ENCODE measurements around the gene PLCZ1. TPM values are rescaled to one million over a fixed set of nuclear protein-coding genes. Genes with fewer than 3 reads are reported as not detected.

The PLCZ1 gene
- total RNA-seq, 2 donors from 2014 or later = not detected

GRCh38 chr12:18658179-18658578 lies 79.6 kb downstream of the PLCZ1 start:
- H3K9me3 ChIP-seq = peaks cover 0 to 31% of the 10 kb centered on the region in 2 donors
- TF ChIP-seq CTCF (IDR thresholded peaks at IDR 0.05) = no peak
- no peak for DNase-seq (ENCODE audit: low spot score)

GRCh38 chr12:18655351-18655750 lies 82.5 kb downstream of the PLCZ1 start:
- Histone ChIP-seq H3K4me3 (no peak overlapping the region), H3K9me3 (peaks cover 0 to 13% of the 10 kb centered on the region in 2 donors), H3K36me3 (no peaks in the 10 kb centered on the region), H3K27me3 (no peaks in the 10 kb centered on the region), H3K27ac (no peak overlapping the region), H3K4me1 (no peaks in the 10 kb centered on the region)
- no peak for DNase-seq (ENCODE audit: low spot score)
- no peak for TF ChIP-seq CTCF (IDR thresholded peaks at IDR 0.05)

More at GRCh38 chr12:18658179-18658578, 79.6 kb downstream of the PLCZ1 start:
- no peak overlapping the region for H3K4me3 ChIP-seq
- H3K36me3 ChIP-seq = no peaks in the 10 kb centered on the region
- no peak overlapping the region for H3K27ac ChIP-seq
- no peaks in the 10 kb centered on the region for H3K27me3 ChIP-seq
- no peaks in the 10 kb centered on the region for H3K4me1 ChIP-seq

- H3K36me3 ChIP-seq = no peaks in the 10 kb centered on the region
- DNase-seq (ENCODE audit: low spot score) = no peak
- no peak overlapping the region for H3K27ac ChIP-seq
- TF ChIP-seq CTCF (IDR thresholded peaks at IDR 0.05) = no peak
- H3K4me1 ChIP-seq = no peaks in the 10 kb centered on the region
- H3K4me3 ChIP-seq = no peak overlapping the region
- H3K9me3 ChIP-seq = peaks cover 0 to 9% of the 10 kb centered on the region in 2 donors
- H3K27me3 ChIP-seq = no peaks in the 10 kb centered on the region
Measured at GRCh38 chr12:18653465-18653864, 84.3 kb downstream of the PLCZ1 start.

- H3K9me3 ChIP-seq = peaks cover 0 to 7% of the 10 kb centered on the region in 2 donors
- H3K27ac ChIP-seq = no peak overlapping the region
Measured at GRCh38 chr12:18652596-18652995, 85.2 kb downstream of the PLCZ1 start.

GRCh38 chr12:18651525-18651924 lies 86.3 kb downstream of the PLCZ1 start:
- Histone ChIP-seq H3K4me3 (no peak overlapping the region), H3K27ac (no peak overlapping the region), H3K36me3 (no peaks in the 10 kb centered on the region), H3K4me1 (no peaks in the 10 kb centered on the region), H3K9me3 (no peaks in the 10 kb centered on the region), H3K27me3 (no peaks in the 10 kb centered on the region)
- no peak for DNase-seq (ENCODE audit: low spot score)
- TF ChIP-seq CTCF (IDR thresholded peaks at IDR 0.05) = no peak

More at GRCh38 chr12:18652596-18652995, 85.2 kb downstream of the PLCZ1 start:
- Histone ChIP-seq H3K4me1 (no peaks in the 10 kb centered on the region), H3K27me3 (no peaks in the 10 kb centered on the region), H3K4me3 (no peak overlapping the region), H3K36me3 (no peaks in the 10 kb centered on the region)
- no peak for DNase-seq (ENCODE audit: low spot score)
- no peak for TF ChIP-seq CTCF (IDR thresholded peaks at IDR 0.05)

GRCh38 chr12:18646286-18646890 lies 91.4 kb downstream of the PLCZ1 start:
- TF ChIP-seq CTCF (IDR thresholded peaks at IDR 0.05) = no peak
- Histone ChIP-seq H3K27me3 (no peaks in the 10 kb centered on the region), H3K4me3 (no peak overlapping the region), H3K27ac (no peak overlapping the region), H3K9me3 (no peaks in the 10 kb centered on the region), H3K4me1 (peaks cover 0 to 4% of the 10 kb centered on the region in 2 donors), H3K36me3 (no peaks in the 10 kb centered on the region)
- DNase-seq (ENCODE audit: low spot score) = no peak
